Suprapubic skin (tissue), 4 donors: ENCODE data around the gene EEFSEC. TPM values are rescaled to one million over a fixed set of nuclear protein-coding genes. Genes with fewer than 3 reads are reported as not detected.

Experiments
- DNase-seq, 2 donors: peaks; one replicate each; pipeline ENCODE4 v3.0.0-alpha.2; 2019; ENCODE audit warnings: low spot score in 2 of 2
- H3K27ac ChIP-seq: fragments of 200-600 bp; sonication (generic); one replicate; pipeline ENCODE4 v1.5.1; 2019
- H3K27me3 ChIP-seq: fragments of 200-600 bp; sonication (generic); one replicate; pipeline ENCODE4 v1.5.1; 2019
- H3K36me3 ChIP-seq: fragments of 200-600 bp; sonication (generic); one replicate; pipeline ENCODE4 v1.5.1; 2019
- H3K4me1 ChIP-seq: fragments of 200-600 bp; sonication (generic); one replicate; pipeline ENCODE4 v1.5.1; 2019
- H3K4me3 ChIP-seq: fragments of 200-600 bp; sonication (generic); one replicate; pipeline ENCODE4 v1.5.1; 2019; ENCODE audit warnings: mild to moderate bottlenecking
- H3K9me3 ChIP-seq: fragments of 200-600 bp; sonication (generic); one replicate; pipeline ENCODE4 v1.5.1; 2019
- EP300 ChIP-seq: sonication (generic); formaldehyde crosslinking; IDR thresholded peaks from one replicate; pipeline ENCODE4 v1.6.1; 2017; ENCODE audit warnings: antibody characterized with exemption
- POLR2A ChIP-seq, 2 donors: fragments of 450-650 bp; IDR thresholded peaks; one replicate each; pipeline ENCODE4 v1.6.1; 2017; ENCODE audit warnings: antibody characterized with exemption in 2 of 2, mild to moderate bottlenecking in 2 of 2, moderate library complexity in 2 of 2
- POLR2AphosphoS5 ChIP-seq, 3 donors: sonication (generic); formaldehyde crosslinking; IDR thresholded peaks; one replicate each; pipeline ENCODE4 v1.6.1; 2017; ENCODE audit warnings: antibody characterized with exemption in 3 of 3
- WGBS: methylation state at CpG from one replicate; pipeline ENCODE4 v1.1.5; 2018; 5-methylcytosine and 5-hydroxymethylcytosine counted together
- total RNA-seq, 4 donors: library from RNA; depleted of rRNA; stranded (reverse); fragments of >200 nt; gene quantifications; one replicate each; pipeline ENCODE4 v1.1.0, GENCODE V29; 2016
- TF ChIP-seq, protein P1 (sequence below), 2 donors: fragments of 200-600 bp in 1 of 2; fragments of 450-650 bp in 1 of 2; sonication (generic) in 1 of 2; IDR thresholded peaks; one replicate each; pipeline ENCODE4 v1.5.1; 2016 to 2019; ENCODE audit warnings: antibody characterized with exemption in 2 of 2, mild to moderate bottlenecking in 1 of 2, moderate library complexity in 1 of 2

The EEFSEC gene
- total RNA-seq, 4 donors from 2014 or later = 14.3 to 19.4 (median 16.7) TPM

GRCh38 chr3:128280481-128281052 is 127.3 kb downstream of the EEFSEC start:
- 85% methylated on average over 8 of the region's 8 CpGs for WGBS
- Histone ChIP-seq H3K9me3 (no peaks in the 10 kb centered on the region), H3K36me3 (no peaks in the 10 kb centered on the region), H3K27me3 (no peaks in the 10 kb centered on the region), H3K4me3 (no peak overlapping the region), H3K27ac (no peak overlapping the region), H3K4me1 (peaks cover 14% of the 10 kb centered on the region)
- TF ChIP-seq POLR2AphosphoS5 (IDR thresholded peaks at IDR 0.05) = no peak
- TF ChIP-seq EP300 = no peak
- TF ChIP-seq, protein P1, sequence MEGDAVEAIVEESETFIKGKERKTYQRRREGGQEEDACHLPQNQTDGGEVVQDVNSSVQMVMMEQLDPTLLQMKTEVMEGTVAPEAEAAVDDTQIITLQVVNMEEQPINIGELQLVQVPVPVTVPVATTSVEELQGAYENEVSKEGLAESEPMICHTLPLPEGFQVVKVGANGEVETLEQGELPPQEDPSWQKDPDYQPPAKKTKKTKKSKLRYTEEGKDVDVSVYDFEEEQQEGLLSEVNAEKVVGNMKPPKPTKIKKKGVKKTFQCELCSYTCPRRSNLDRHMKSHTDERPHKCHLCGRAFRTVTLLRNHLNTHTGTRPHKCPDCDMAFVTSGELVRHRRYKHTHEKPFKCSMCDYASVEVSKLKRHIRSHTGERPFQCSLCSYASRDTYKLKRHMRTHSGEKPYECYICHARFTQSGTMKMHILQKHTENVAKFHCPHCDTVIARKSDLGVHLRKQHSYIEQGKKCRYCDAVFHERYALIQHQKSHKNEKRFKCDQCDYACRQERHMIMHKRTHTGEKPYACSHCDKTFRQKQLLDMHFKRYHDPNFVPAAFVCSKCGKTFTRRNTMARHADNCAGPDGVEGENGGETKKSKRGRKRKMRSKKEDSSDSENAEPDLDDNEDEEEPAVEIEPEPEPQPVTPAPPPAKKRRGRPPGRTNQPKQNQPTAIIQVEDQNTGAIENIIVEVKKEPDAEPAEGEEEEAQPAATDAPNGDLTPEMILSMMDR (IDR thresholded peaks at IDR 0.05) = no peak
- no peak for TF ChIP-seq POLR2A (IDR thresholded peaks at IDR 0.05)
- DNase-seq = peak in 1 of 2 donors; percentile 70

- Histone ChIP-seq H3K4me3 (no peak overlapping the region), H3K4me1 (peaks cover 14% of the 10 kb centered on the region), H3K9me3 (no peaks in the 10 kb centered on the region), H3K27me3 (no peaks in the 10 kb centered on the region), H3K27ac (no peak overlapping the region), H3K36me3 (no peaks in the 10 kb centered on the region)
- DNase-seq = peak in 1 of 2 donors; percentile 37
- 50% methylated on average over 2 of the region's 2 CpGs for WGBS
- TF ChIP-seq POLR2A (IDR thresholded peaks at IDR 0.05) = no peak
- TF ChIP-seq, protein P1 (IDR thresholded peaks at IDR 0.05) = no peak
- TF ChIP-seq POLR2AphosphoS5 (IDR thresholded peaks at IDR 0.05) = no peak
- no peak for TF ChIP-seq EP300
Measured at GRCh38 chr3:128281056-128281455, 127.8 kb downstream of the EEFSEC start.

DNA sequence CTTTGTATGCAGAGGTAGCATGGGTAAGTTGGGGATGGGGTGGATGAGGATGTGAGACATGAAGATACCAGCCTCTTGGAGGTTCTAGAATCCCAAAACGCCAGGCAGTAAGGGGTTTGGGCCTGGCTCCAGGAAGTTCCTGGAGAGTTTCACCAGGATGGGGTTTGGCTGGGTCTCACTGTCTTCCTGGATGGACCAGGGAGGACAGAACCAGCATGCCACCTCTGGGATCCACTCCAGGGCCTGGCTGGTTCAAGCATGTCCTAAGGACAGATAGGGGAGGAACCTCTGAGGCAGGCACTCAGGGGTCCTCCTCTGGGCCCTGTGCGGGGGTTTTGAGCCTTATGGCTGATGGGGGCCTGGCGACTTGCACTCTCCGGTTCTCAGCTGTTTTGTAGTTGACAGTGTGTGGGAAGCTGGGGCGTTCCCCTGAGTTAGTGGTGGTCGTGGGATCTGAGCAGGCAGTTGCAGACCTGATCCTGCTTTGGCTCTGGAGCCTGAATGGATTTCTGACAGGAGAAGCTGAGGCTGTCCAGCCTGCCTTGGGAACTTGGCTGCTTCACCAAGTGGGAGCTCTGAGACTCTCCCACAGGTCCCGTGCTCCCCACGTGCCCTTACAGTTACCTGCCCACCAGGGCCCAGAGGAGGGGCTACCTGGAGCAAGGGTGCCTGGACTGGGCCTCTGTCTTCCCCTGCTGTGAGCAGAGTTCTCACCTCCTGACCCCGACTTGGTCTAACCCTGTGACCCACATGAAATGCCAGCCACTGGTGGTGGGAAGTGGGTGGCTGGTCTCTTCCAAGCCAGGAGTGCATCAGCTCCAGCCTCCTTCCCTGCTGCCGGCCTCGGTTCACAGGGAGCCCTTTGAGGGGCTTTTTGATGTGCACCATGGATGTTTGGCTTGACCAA is 128.4 kb downstream of the EEFSEC start:
- DNase-seq = peak in 1 of 2 donors; percentile 48
- no peak for TF ChIP-seq EP300

GRCh38 chr3:128282380-128283196 is 129.3 kb downstream of the EEFSEC start:
- Histone ChIP-seq H3K36me3 (no peaks in the 10 kb centered on the region), H3K4me1 (peaks cover 14% of the 10 kb centered on the region), H3K27ac (no peak overlapping the region), H3K9me3 (no peaks in the 10 kb centered on the region), H3K4me3 (no peak overlapping the region), H3K27me3 (no peaks in the 10 kb centered on the region)
- 58% methylated on average over 15 of the region's 16 CpGs for WGBS
- peak; percentile 74 to 81 for DNase-seq
- TF ChIP-seq, protein P1 (IDR thresholded peaks at IDR 0.05) = no peak
- TF ChIP-seq POLR2AphosphoS5 (IDR thresholded peaks at IDR 0.05) (no peak), POLR2A (IDR thresholded peaks at IDR 0.05) (no peak), EP300 (no peak)

More for the DNA sequence above, 128.4 kb downstream of the EEFSEC start:
- H3K4me1 ChIP-seq = peaks cover 14% of the 10 kb centered on the region
- WGBS = 60% methylated on average over 3 of the region's 11 CpGs
- no peaks in the 10 kb centered on the region for H3K9me3 ChIP-seq
- H3K27me3 ChIP-seq = no peaks in the 10 kb centered on the region
- H3K36me3 ChIP-seq = no peaks in the 10 kb centered on the region
- no peak overlapping the region for H3K4me3 ChIP-seq
- H3K27ac ChIP-seq = no peak overlapping the region

- WGBS = 100% methylated on average over 3 of the region's 3 CpGs
- no peak for TF ChIP-seq POLR2AphosphoS5 (IDR thresholded peaks at IDR 0.05)
- TF ChIP-seq, protein P1 (IDR thresholded peaks at IDR 0.05) = no peak
- no peak for TF ChIP-seq POLR2A (IDR thresholded peaks at IDR 0.05)
- TF ChIP-seq EP300 = no peak
- H3K27ac ChIP-seq = no peak overlapping the region
- H3K27me3 ChIP-seq = no peaks in the 10 kb centered on the region
- H3K9me3 ChIP-seq = no peaks in the 10 kb centered on the region
- peaks cover 14% of the 10 kb centered on the region for H3K4me1 ChIP-seq
- peak in 1 of 2 donors; percentile 43 for DNase-seq
- no peaks in the 10 kb centered on the region for H3K36me3 ChIP-seq
- no peak overlapping the region for H3K4me3 ChIP-seq
Measured at GRCh38 chr3:128283421-128283820, 130.1 kb downstream of the EEFSEC start.
